ENCODE results near the gene MALL.

GRCh38 chr2:110121052-110121334, 5.4 kb upstream of the MALL start:
- TF ChIP-seq GABPA (IDR thresholded peaks at IDR 0.05 in 1 of 2, conservative IDR thresholded peaks at IDR 0.05 in 1 of 2) (no peak), CTCF (IDR thresholded peaks at IDR 0.05; ENCODE audit: low read depth, low read length, missing input control) (no peak), MAX (IDR thresholded peaks at IDR 0.05) (no peak), EGR1 (IDR thresholded peaks at IDR 0.05; ENCODE audit: low read depth in 2 of 2) (no peak), JUND (IDR thresholded peaks at IDR 0.05) (no peak), REST (IDR thresholded peaks at IDR 0.05) (no peak), RAD21 (IDR thresholded peaks at IDR 0.05) (no peak), YY1 (IDR thresholded peaks at IDR 0.05) (no peak)

Measured in liver (tissue), 3 donors.